ENCODE results near the gene TXNDC17. TPM values are rescaled to one million over a fixed set of nuclear protein-coding genes. Genes with fewer than 3 reads are reported as not detected.

Gene TXNDC17
- total and polyA plus RNA-seq, 9 of the 15 experiments (the other 6 are each of a cell fraction or from before 2014, with no cell fraction given), result 108 to 759 (median 179) TPM

- TF ChIP-seq CHD7 (IDR thresholded peaks at IDR 0.05; ENCODE audit: low read depth, low read length) (no peak), YY1 (IDR thresholded peaks at IDR 0.05; ENCODE audit: borderline replicate concordance in 1 of 3, control insufficient read depth in 1 of 3, extremely low read depth in 1 of 3, insufficient read depth in 3 of 3, insufficient read length in 1 of 3, insufficient replicate concordance in 2 of 3, low read depth in 1 of 3, low read length in 2 of 3) (peak in 2 of 3 experiments; percentile 25 to 40), ZKSCAN1 (IDR thresholded peaks at IDR 0.05; ENCODE audit: low read depth, low read length) (no peak), CHAMP1 (IDR thresholded peaks at IDR 0.05) (no peak), MCM5 (IDR thresholded peaks at IDR 0.05; ENCODE audit: low read depth) (no peak), HMBOX1 (IDR thresholded peaks at IDR 0.05) (no peak), RFX7 (CRISPR knock-in tag; IDR thresholded peaks at IDR 0.05) (0 out of 2 replicates have a peak, but pooled peaks have one; percentile 13), FOXK2 (conservative IDR thresholded peaks at IDR 0.05 in 1 of 2, IDR thresholded peaks at IDR 0.05 in 1 of 2; ENCODE audit: low read depth in 2 of 2) (0 out of 4 replicates have a peak, but pooled peaks of 1 of the 2 experiments have one; percentile 21), NR0B1 (IDR thresholded peaks at IDR 0.05; ENCODE audit: partially characterized antibody) (no peak)
Measured at GRCh38 chr17:6640536-6641246, at the start of gene TXNDC17, which contains the start of gene KIAA0753 (continued).

Measured in K562 (cell line).